HepG2 (cell line): ENCODE results near the gene MYLK. TPM values are rescaled to one million over a fixed set of nuclear protein-coding genes. Genes with fewer than 3 reads are reported as not detected.
A peak's percentile ranks its signal among the peaks of the same experiment; 100 is the strongest.

Experiments
- CEBPG ChIP-seq: IDR thresholded peaks from 2 replicates; pipeline ENCODE4 v1.6.1; 2016
- ELF1 ChIP-seq: sonication (generic); formaldehyde crosslinking; IDR thresholded peaks from 2 replicates; pipeline ENCODE4 v1.4.0; 2020; ENCODE audit warnings: missing genetic modification reagents
- ESRRA ChIP-seq: sonication (generic); formaldehyde crosslinking; IDR thresholded peaks from 2 replicates; pipeline ENCODE4 v1.5.1; 2020; ENCODE audit warnings: mild to moderate bottlenecking, low read depth, missing genetic modification reagents
- MIER2 ChIP-seq: IDR thresholded peaks from 2 replicates; pipeline ENCODE4 v1.6.1; 2016; ENCODE audit warnings: missing biosample characterization, missing genetic modification reagents
- MTERF4 ChIP-seq: sonication (generic); formaldehyde crosslinking; IDR thresholded peaks from 2 replicates; pipeline ENCODE4 v1.8.0; 2023; ENCODE audit warnings: mild to moderate bottlenecking, missing genetic modification reagents
- NAIF1 ChIP-seq: sonication (generic); formaldehyde crosslinking; IDR thresholded peaks from 2 replicates; pipeline ENCODE4 v1.5.0; 2020; ENCODE audit warnings: mild to moderate bottlenecking, missing genetic modification reagents, borderline replicate concordance
- NCOA2 ChIP-seq: sonication (generic); formaldehyde crosslinking; IDR thresholded peaks from 2 replicates; pipeline ENCODE4 v1.8.0; 2022; ENCODE audit warnings: inconsistent platforms
- NCOR1 ChIP-seq: fragments of 200-600 bp; sonication (generic); IDR thresholded peaks from 2 replicates; pipeline ENCODE4 v1.7.0; 2017; ENCODE audit warnings: antibody characterized with exemption, low read length, borderline replicate concordance
- NR2F6 ChIP-seq, 2 experiments: IDR thresholded peaks; 2 replicates each; pipeline ENCODE4 v1.6.1; 2016; ENCODE audit warnings: antibody characterized with exemption in 1 of 2, mild to moderate bottlenecking in 1 of 2
- PAXIP1 ChIP-seq: sonication (generic); formaldehyde crosslinking; conservative IDR thresholded peaks from 2 replicates; pipeline ENCODE4 v1.4.0; 2020; ENCODE audit warnings: mild to moderate bottlenecking, missing genetic modification reagents, moderate library complexity
- PHF21A ChIP-seq: sonication (generic); formaldehyde crosslinking; IDR thresholded peaks from 2 replicates; pipeline ENCODE4 v1.5.0; 2020; ENCODE audit warnings: mild to moderate bottlenecking, missing genetic modification reagents
- RXRB ChIP-seq: IDR thresholded peaks from 2 replicates; pipeline ENCODE4 v1.6.1; 2016; ENCODE audit warnings: borderline replicate concordance, missing genetic modification reagents, missing compliant biosample characterization
- SALL1 ChIP-seq: sonication (generic); formaldehyde crosslinking; IDR thresholded peaks from 2 replicates; pipeline ENCODE4 v1.8.0; 2022; ENCODE audit warnings: mild to moderate bottlenecking, missing genetic modification reagents
- SIX1 ChIP-seq: sonication (generic); formaldehyde crosslinking; IDR thresholded peaks from 2 replicates; pipeline ENCODE4 v1.4.0; 2020; ENCODE audit warnings: missing genetic modification reagents, borderline replicate concordance
- SOX5 ChIP-seq: IDR thresholded peaks from 2 replicates; pipeline ENCODE4 v1.6.1; 2016; ENCODE audit warnings: borderline replicate concordance
- STAG1 ChIP-seq: sonication (generic); formaldehyde crosslinking; IDR thresholded peaks from 2 replicates; pipeline ENCODE4 v1.4.0; 2020; ENCODE audit warnings: missing genetic modification reagents
- ZC3H4 ChIP-seq: sonication (generic); formaldehyde crosslinking; IDR thresholded peaks from 2 replicates; pipeline ENCODE4 v1.4.0; 2020; ENCODE audit warnings: missing genetic modification reagents, borderline replicate concordance
- polyA plus RNA-seq, 8 experiments: library from polyadenylated mRNA; depleted of rRNA in 3 of 8; stranded (reverse) in 7 of 8; unstranded in 1 of 8; fragments of >200 nt; fragmentation: Illumina TruSeq in 4 of 8; extraction: Trizol in 4 of 8; gene quantifications; 2 replicates each; pipeline versions ENCODE4 v1.2.1 to v1.2.3, GENCODE V29; 2011 to 2016; ENCODE audit warnings: low read depth in 4 of 8, missing spikeins in 1 of 8, mixed read lengths in 1 of 8; ENCODE audit not compliant: insufficient read depth in 1 of 8
- total RNA-seq, 5 experiments: library from RNA; depleted of rRNA; stranded (reverse); fragments of >200 nt; fragmentation: Illumina TruSeq; extraction: Trizol; gene quantifications; 2 replicates each; pipeline ENCODE4 v1.2.3, GENCODE V29; 2016; ENCODE audit warnings: low read depth in 1 of 5
- TF ChIP-seq, protein P1 (sequence below): sonication (generic); formaldehyde crosslinking; IDR thresholded peaks from 2 replicates; pipeline ENCODE4 v1.4.0; 2020; ENCODE audit warnings: missing genetic modification reagents, borderline replicate concordance
- TF ChIP-seq, protein P2 (sequence below): IDR thresholded peaks from 2 replicates; pipeline ENCODE4 v1.6.1; 2016; ENCODE audit warnings: low read depth

Gene MYLK
- total and polyA plus RNA-seq, 2 of the 13 experiments (the other 11 are each of a cell fraction or from before 2014, with no cell fraction given) = 10.6 to 34.9 TPM

DNA sequence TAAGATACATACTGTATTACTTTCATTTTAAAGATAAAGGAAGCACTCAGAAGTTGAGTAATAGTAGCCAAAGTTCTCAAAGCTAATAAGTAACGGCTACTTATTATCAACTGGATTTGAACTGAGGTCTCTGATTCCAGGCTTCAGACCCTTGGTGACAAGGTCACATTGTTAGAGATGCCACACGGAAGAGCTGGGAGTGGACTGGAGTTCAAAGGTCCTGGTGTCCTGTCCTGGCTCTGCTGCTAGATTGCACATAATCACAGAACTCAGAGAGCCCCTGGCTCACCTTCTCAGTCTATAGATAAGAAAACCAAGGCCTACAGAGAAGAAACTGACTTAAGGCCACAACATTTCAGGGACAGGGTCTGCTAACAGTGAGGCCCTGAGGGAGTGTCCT lies 75.3 kb downstream of the MYLK start (continued):
- no peak for TF ChIP-seq ZC3H4 (CRISPR knock-in tag)
- no peak for TF ChIP-seq NAIF1
- TF ChIP-seq ESRRA (CRISPR knock-in tag) = peak; percentile 90
- TF ChIP-seq, protein P1, sequence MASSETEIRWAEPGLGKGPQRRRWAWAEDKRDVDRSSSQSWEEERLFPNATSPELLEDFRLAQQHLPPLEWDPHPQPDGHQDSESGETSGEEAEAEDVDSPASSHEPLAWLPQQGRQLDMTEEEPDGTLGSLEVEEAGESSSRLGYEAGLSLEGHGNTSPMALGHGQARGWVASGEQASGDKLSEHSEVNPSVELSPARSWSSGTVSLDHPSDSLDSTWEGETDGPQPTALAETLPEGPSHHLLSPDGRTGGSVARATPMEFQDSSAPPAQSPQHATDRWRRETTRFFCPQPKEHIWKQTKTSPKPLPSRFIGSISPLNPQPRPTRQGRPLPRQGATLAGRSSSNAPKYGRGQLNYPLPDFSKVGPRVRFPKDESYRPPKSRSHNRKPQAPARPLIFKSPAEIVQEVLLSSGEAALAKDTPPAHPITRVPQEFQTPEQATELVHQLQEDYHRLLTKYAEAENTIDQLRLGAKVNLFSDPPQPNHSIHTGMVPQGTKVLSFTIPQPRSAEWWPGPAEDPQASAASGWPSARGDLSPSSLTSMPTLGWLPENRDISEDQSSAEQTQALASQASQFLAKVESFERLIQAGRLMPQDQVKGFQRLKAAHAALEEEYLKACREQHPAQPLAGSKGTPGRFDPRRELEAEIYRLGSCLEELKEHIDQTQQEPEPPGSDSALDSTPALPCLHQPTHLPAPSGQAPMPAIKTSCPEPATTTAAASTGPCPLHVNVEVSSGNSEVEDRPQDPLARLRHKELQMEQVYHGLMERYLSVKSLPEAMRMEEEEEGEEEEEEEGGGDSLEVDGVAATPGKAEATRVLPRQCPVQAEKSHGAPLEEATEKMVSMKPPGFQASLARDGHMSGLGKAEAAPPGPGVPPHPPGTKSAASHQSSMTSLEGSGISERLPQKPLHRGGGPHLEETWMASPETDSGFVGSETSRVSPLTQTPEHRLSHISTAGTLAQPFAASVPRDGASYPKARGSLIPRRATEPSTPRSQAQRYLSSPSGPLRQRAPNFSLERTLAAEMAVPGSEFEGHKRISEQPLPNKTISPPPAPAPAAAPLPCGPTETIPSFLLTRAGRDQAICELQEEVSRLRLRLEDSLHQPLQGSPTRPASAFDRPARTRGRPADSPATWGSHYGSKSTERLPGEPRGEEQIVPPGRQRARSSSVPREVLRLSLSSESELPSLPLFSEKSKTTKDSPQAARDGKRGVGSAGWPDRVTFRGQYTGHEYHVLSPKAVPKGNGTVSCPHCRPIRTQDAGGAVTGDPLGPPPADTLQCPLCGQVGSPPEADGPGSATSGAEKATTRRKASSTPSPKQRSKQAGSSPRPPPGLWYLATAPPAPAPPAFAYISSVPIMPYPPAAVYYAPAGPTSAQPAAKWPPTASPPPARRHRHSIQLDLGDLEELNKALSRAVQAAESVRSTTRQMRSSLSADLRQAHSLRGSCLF (CRISPR knock-in tag) = no peak
- peak; percentile 40; the same call in 1 of the 2 replicates for TF ChIP-seq SOX5 (CRISPR knock-in tag)
- TF ChIP-seq, protein P2, sequence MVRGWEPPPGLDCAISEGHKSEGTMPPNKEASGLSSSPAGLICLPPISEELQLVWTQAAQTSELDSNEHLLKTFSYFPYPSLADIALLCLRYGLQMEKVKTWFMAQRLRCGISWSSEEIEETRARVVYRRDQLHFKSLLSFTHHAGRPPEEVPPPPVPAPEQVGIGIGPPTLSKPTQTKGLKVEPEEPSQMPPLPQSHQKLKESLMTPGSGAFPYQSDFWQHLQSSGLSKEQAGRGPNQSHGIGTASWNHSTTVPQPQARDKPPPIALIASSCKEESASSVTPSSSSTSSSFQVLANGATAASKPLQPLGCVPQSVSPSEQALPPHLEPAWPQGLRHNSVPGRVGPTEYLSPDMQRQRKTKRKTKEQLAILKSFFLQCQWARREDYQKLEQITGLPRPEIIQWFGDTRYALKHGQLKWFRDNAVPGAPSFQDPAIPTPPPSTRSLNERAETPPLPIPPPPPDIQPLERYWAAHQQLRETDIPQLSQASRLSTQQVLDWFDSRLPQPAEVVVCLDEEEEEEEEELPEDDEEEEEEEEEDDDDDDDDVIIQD (CRISPR knock-in tag) = no peak
- TF ChIP-seq CEBPG (CRISPR knock-in tag) = 0 out of 2 replicates have a peak, but pooled peaks have one; percentile 12
- TF ChIP-seq MTERF4 (CRISPR knock-in tag) = no peak
- TF ChIP-seq SALL1 = peak; percentile 41; the same call in 1 of the 2 replicates
- TF ChIP-seq NR2F6 (IDR thresholded peaks at IDR 0.05) = peak; percentile 75
- TF ChIP-seq NR2F6 (CRISPR knock-in tag; IDR thresholded peaks at IDR 0.05) = peak; percentile 64
- peak; percentile 64 for TF ChIP-seq PAXIP1
- 0 out of 2 replicates have a peak, but pooled peaks have one; percentile 8 for TF ChIP-seq STAG1 (CRISPR knock-in tag)
- no peak for TF ChIP-seq MIER2 (CRISPR knock-in tag)
- TF ChIP-seq PHF21A (CRISPR knock-in tag) = peak; percentile 68; the same call in 1 of the 2 replicates
- no peak for TF ChIP-seq SIX1 (CRISPR knock-in tag)
- TF ChIP-seq NCOA2 = peak; percentile 41; the same call in 1 of the 2 replicates
- TF ChIP-seq RXRB (CRISPR knock-in tag) = peak; percentile 61; the same call in 1 of the 2 replicates
- TF ChIP-seq NCOR1 = peak; percentile 75; the same call in 1 of the 2 replicates
- peak; percentile 39; the same call in 1 of the 2 replicates for TF ChIP-seq ELF1 (CRISPR knock-in tag)
